ENCODE measurements around the gene TPD52L2.
A peak's percentile ranks its signal among the peaks of the same experiment; 100 is the strongest.
"Not testable (repeated sequence)": the region's sequence is repeated elsewhere in the genome, so short reads cannot be mapped to it uniquely, and the experiment has no call there.

Gene TPD52L2

GRCh38 chr20:63915471-63915870, 50.4 kb downstream of the TPD52L2 start:
- H4K20me1 ChIP-seq (ENCODE audit: insufficient read depth, low read length) = no peaks in the 10 kb centered on the region
- peak overlapping the region; percentile 44 for H3K27ac ChIP-seq (ENCODE audit: low read depth, low read length, poor library complexity, severe bottlenecking)
- H3K9ac ChIP-seq (ENCODE audit: low read length) = no peak overlapping the region
- H3K4me1 ChIP-seq (ENCODE audit: insufficient read depth, low read length, severe bottlenecking) = peaks cover 53% of the 10 kb centered on the region
- no peaks in the 10 kb centered on the region for H3K27me3 ChIP-seq (ENCODE audit: insufficient read depth, low read length)
- no peaks in the 10 kb centered on the region for H3K9me2 ChIP-seq (ENCODE audit: low read depth, low read length)
- no peak overlapping the region for H3K4me2 ChIP-seq (ENCODE audit: low read length)
- H2AFZ ChIP-seq (ENCODE audit: low read length) = no peak overlapping the region
- H3K36me3 ChIP-seq (ENCODE audit: insufficient read depth, low read length) = peaks cover 16% of the 10 kb centered on the region; the same call in 1 of the 2 replicates
- no peaks in the 10 kb centered on the region for H3F3A ChIP-seq (ENCODE audit: insufficient read depth, low read length)
- peaks cover 35% of the 10 kb centered on the region for H3K79me2 ChIP-seq (ENCODE audit: insufficient read depth, low read length)
- H3K4me3 ChIP-seq (ENCODE audit: low read depth, low read length, poor library complexity, severe bottlenecking) = no peak overlapping the region
- TF ChIP-seq CTCF (IDR thresholded peaks at IDR 0.05; ENCODE audit: low read length) (no peak), EZH2 (IDR thresholded peaks at IDR 0.05; ENCODE audit: borderline replicate concordance, low read length) (no peak)
- no peaks in the 10 kb centered on the region for H3K9me3 ChIP-seq (ENCODE audit: low read length)

- H3K4me1 ChIP-seq (ENCODE audit: insufficient read depth, low read length, severe bottlenecking) = peaks cover 43% of the 10 kb centered on the region
- H3K9me2 ChIP-seq (ENCODE audit: low read depth, low read length); H2AFZ ChIP-seq (ENCODE audit: low read length); H3K9me3 ChIP-seq (ENCODE audit: low read length); H3K4me3 ChIP-seq (ENCODE audit: low read depth, low read length, poor library complexity, severe bottlenecking); H3K9ac ChIP-seq (ENCODE audit: low read length); H3K27me3 ChIP-seq (ENCODE audit: insufficient read depth, low read length); H3K4me2 ChIP-seq (ENCODE audit: low read length); H3F3A ChIP-seq (ENCODE audit: insufficient read depth, low read length); H4K20me1 ChIP-seq (ENCODE audit: insufficient read depth, low read length): not testable (repeated sequence)
- peak overlapping the region; percentile 78 for H3K27ac ChIP-seq (ENCODE audit: low read depth, low read length, poor library complexity, severe bottlenecking)
- peaks cover 16% of the 10 kb centered on the region; the same call in 1 of the 2 replicates for H3K36me3 ChIP-seq (ENCODE audit: insufficient read depth, low read length)
- H3K79me2 ChIP-seq (ENCODE audit: insufficient read depth, low read length) = peaks cover 26% of the 10 kb centered on the region
Observed at GRCh38 chr20:63916371-63916939, 51.4 kb downstream of the TPD52L2 start.

- no peaks in the 10 kb centered on the region for H3K9me2 ChIP-seq (ENCODE audit: low read depth, low read length)
- no peak overlapping the region for H3K4me3 ChIP-seq (ENCODE audit: low read depth, low read length, poor library complexity, severe bottlenecking)
- peak overlapping the region; percentile 0; the same call in 1 of the 2 replicates for H3K9ac ChIP-seq (ENCODE audit: low read length)
- no peak overlapping the region for H2AFZ ChIP-seq (ENCODE audit: low read length)
- H3K36me3 ChIP-seq (ENCODE audit: insufficient read depth, low read length) = peaks cover 16% of the 10 kb centered on the region; the same call in 1 of the 2 replicates
- H3K4me1 ChIP-seq (ENCODE audit: insufficient read depth, low read length, severe bottlenecking) = peaks cover 30% of the 10 kb centered on the region
- TF ChIP-seq CTCF (IDR thresholded peaks at IDR 0.05; ENCODE audit: low read length) (no peak), EZH2 (IDR thresholded peaks at IDR 0.05; ENCODE audit: borderline replicate concordance, low read length) (no peak)
- peaks cover 16% of the 10 kb centered on the region for H3K79me2 ChIP-seq (ENCODE audit: insufficient read depth, low read length)
- no peaks in the 10 kb centered on the region for H4K20me1 ChIP-seq (ENCODE audit: insufficient read depth, low read length)
- peak overlapping the region; percentile 78 for H3K27ac ChIP-seq (ENCODE audit: low read depth, low read length, poor library complexity, severe bottlenecking)
- no peaks in the 10 kb centered on the region for H3F3A ChIP-seq (ENCODE audit: insufficient read depth, low read length)
- no peaks in the 10 kb centered on the region for H3K9me3 ChIP-seq (ENCODE audit: low read length)
- no peaks in the 10 kb centered on the region for H3K27me3 ChIP-seq (ENCODE audit: insufficient read depth, low read length)
- H3K4me2 ChIP-seq (ENCODE audit: low read length) = peak overlapping the region; percentile 40
Observed at GRCh38 chr20:63917811-63918210, 52.7 kb downstream of the TPD52L2 start.

- no peaks in the 10 kb centered on the region for H3K9me2 ChIP-seq (ENCODE audit: low read depth, low read length)
- H3K27ac ChIP-seq (ENCODE audit: low read depth, low read length, poor library complexity, severe bottlenecking) = peak overlapping the region; percentile 78
- peaks cover 16% of the 10 kb centered on the region; the same call in 1 of the 2 replicates for H3K36me3 ChIP-seq (ENCODE audit: insufficient read depth, low read length)
- peaks cover 15% of the 10 kb centered on the region for H3K79me2 ChIP-seq (ENCODE audit: insufficient read depth, low read length)
- H3K9me3 ChIP-seq (ENCODE audit: low read length) = no peaks in the 10 kb centered on the region
- H3K4me3 ChIP-seq (ENCODE audit: low read depth, low read length, poor library complexity, severe bottlenecking) = no peak overlapping the region
- TF ChIP-seq EZH2 (IDR thresholded peaks at IDR 0.05; ENCODE audit: borderline replicate concordance, low read length) (no peak), CTCF (IDR thresholded peaks at IDR 0.05; ENCODE audit: low read length) (no peak)
- no peak overlapping the region for H3K4me2 ChIP-seq (ENCODE audit: low read length)
- H2AFZ ChIP-seq (ENCODE audit: low read length) = no peak overlapping the region
- H3K27me3 ChIP-seq (ENCODE audit: insufficient read depth, low read length) = no peaks in the 10 kb centered on the region
- no peaks in the 10 kb centered on the region for H4K20me1 ChIP-seq (ENCODE audit: insufficient read depth, low read length)
- H3F3A ChIP-seq (ENCODE audit: insufficient read depth, low read length) = no peaks in the 10 kb centered on the region
- peaks cover 24% of the 10 kb centered on the region for H3K4me1 ChIP-seq (ENCODE audit: insufficient read depth, low read length, severe bottlenecking)
- H3K9ac ChIP-seq (ENCODE audit: low read length) = no peak overlapping the region
Observed at GRCh38 chr20:63919130-63919529, 54.1 kb downstream of the TPD52L2 start.

Measured in OCI-LY1 (cell line).